Esophagus muscularis mucosa (tissue), 4 donors: Measurements from ENCODE around the gene TMEM131. TPM values are rescaled to one million over a fixed set of nuclear protein-coding genes. Genes with fewer than 3 reads are reported as not detected.

Experiments used
- DNase-seq: peaks from one replicate; pipeline ENCODE4 v3.0.0-alpha.2; 2017; ENCODE audit errors: extremely low spot score
- H3K27ac ChIP-seq, 4 donors: fragments of 200-600 bp; sonication (generic); replicated peaks in 1 of 4; 1 replicate in 3 of 4; 2 replicates in 1 of 4; pipeline ENCODE4 v1.5.1; 2016 to 2019; ENCODE audit warnings: mild to moderate bottlenecking in 1 of 4
- H3K27me3 ChIP-seq, 4 donors: fragments of 200-600 bp; sonication (generic); one replicate each; pipeline versions ENCODE4 v1.5.1 to v1.6.0; 2016 to 2019
- H3K36me3 ChIP-seq, 4 donors: fragments of 200-600 bp; sonication (generic); one replicate each; pipeline ENCODE4 v1.5.1; 2016 to 2019
- H3K4me1 ChIP-seq, 4 donors: fragments of 200-600 bp; sonication (generic); one replicate each; pipeline ENCODE4 v1.5.1; 2016 to 2019
- H3K4me3 ChIP-seq, 4 donors: fragments of 200-600 bp; sonication (generic); 1 replicate in 2 of 4; 2 replicates in 2 of 4; pipeline ENCODE4 v1.5.1; 2016 to 2019; ENCODE audit warnings: mild to moderate bottlenecking in 4 of 4, moderate library complexity in 1 of 4
- H3K9me3 ChIP-seq, 4 donors: fragments of 200-600 bp; sonication (generic); 1 replicate in 3 of 4; 2 replicates in 1 of 4; pipeline ENCODE4 v1.5.1; 2016 to 2019
- CTCF ChIP-seq, 3 experiments: fragments of 200-600 bp in 2 of 3; fragments of 450-650 bp in 1 of 3; sonication (generic) in 2 of 3; IDR thresholded peaks; one replicate each; pipeline ENCODE4 v1.5.1; 2017 to 2019; ENCODE audit warnings: antibody characterized with exemption in 3 of 3, mild to moderate bottlenecking in 2 of 3, moderate library complexity in 1 of 3
- EP300 ChIP-seq: sonication (generic); formaldehyde crosslinking; IDR thresholded peaks from one replicate; pipeline ENCODE4 v1.6.1; 2017; ENCODE audit warnings: antibody characterized with exemption
- POLR2A ChIP-seq: fragments of 450-650 bp; IDR thresholded peaks from one replicate; pipeline ENCODE4 v1.6.1; 2017; ENCODE audit warnings: antibody characterized with exemption, moderate library complexity, mild to moderate bottlenecking, low read depth
- POLR2AphosphoS5 ChIP-seq, 2 donors: sonication (generic); formaldehyde crosslinking; IDR thresholded peaks; one replicate each; pipeline ENCODE4 v1.6.1; 2017; ENCODE audit warnings: antibody characterized with exemption in 2 of 2
- WGBS: methylation state at CpG from one replicate; pipeline ENCODE4 v1.1.5; 2018; 5-methylcytosine and 5-hydroxymethylcytosine counted together
- intact Hi-C: fragments of 100-400 bp; cut with DNase I; formaldehyde crosslinking; loops from one replicate; pipeline ENCODE4 v1.15.1; 2023
- total RNA-seq, 4 donors: library from RNA; depleted of rRNA; stranded (reverse); fragments of >200 nt; gene quantifications; one replicate each; pipeline versions ENCODE4 v1.1.0 to v1.2.1, GENCODE V29; 2016

The TMEM131 gene
- total RNA-seq, 4 donors from 2014 or later = 23.9 to 34.1 (median 26.5) TPM

DNA sequence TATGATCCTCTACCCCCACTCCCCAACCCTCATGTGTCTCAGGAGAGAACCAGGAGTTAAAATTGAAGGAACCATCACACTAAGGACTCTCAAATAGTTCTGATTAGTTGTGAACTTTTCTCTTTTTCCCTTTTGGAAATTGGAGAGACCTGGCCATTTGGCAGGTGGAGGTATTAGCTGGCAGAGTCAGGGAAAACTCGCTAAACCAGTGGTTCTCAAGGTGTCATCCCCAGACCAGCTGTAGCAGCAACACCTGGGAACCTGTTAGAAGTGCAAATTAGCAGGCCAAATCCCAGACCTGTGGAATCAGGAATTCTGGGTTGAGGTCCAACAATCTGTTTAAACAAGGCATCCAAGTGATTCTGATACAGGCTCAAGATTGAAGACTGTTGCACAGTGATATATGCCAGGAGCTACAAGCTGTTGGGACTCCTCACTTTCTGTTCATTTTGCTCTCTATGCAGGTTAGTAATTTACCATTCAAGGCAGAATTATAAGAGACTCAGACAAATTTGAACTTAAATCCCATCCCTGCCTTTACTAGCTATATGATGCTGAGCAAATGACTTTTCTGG, 2.8 kb upstream of the TMEM131 start:
- H3K27ac ChIP-seq = no peak overlapping the region
- no peaks in the 10 kb centered on the region for H3K27me3 ChIP-seq
- peaks cover 6 to 30% (median 19%) of the 10 kb centered on the region in 4 donors for H3K4me1 ChIP-seq
- no peak for DNase-seq
- TF ChIP-seq CTCF (IDR thresholded peaks at IDR 0.05) (no peak), POLR2A (no peak), EP300 (no peak), POLR2AphosphoS5 (IDR thresholded peaks at IDR 0.05) (no peak)
- no peak overlapping the region for H3K4me3 ChIP-seq
- intact Hi-C loops = no loop called here
- no peaks in the 10 kb centered on the region for H3K9me3 ChIP-seq
- WGBS = 100% methylated on average over 1 of the region's 1 CpG
- H3K36me3 ChIP-seq = no peaks in the 10 kb centered on the region

DNA sequence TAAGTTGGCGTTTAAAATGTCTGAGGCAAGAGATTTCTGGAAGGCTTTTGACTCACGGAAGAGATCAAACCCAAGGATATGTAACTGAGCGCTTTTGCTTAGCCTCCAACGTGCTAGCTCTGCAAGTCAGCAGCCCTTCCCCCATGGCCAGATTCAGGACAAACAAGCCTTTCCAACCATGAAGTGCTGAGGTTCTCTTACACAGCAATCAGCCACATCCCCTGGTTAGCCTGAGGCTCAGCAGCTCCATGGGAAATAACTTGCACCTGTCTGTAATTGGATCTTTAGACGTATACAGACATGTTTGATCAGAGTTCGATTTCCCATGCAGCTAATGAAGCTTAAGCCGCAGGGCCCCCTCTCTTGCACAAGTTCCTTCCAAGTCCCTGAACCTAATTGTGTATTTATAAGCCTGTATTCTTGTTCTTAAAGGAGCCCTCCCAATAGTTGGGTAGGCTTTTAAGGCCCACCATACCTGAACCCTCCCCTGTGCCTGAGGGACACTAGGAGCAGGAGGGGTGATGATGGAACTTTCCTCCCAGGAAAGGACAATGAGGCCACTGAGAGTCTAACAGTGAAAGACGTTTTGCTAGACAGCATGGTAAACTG, 2.1 kb upstream of the TMEM131 start:
- no peak for DNase-seq
- Histone ChIP-seq H3K27ac (no peak overlapping the region), H3K9me3 (no peaks in the 10 kb centered on the region), H3K4me1 (peaks cover 9 to 30% (median 25%) of the 10 kb centered on the region in 4 donors), H3K36me3 (no peaks in the 10 kb centered on the region), H3K4me3 (no peak overlapping the region), H3K27me3 (no peaks in the 10 kb centered on the region)
- intact Hi-C loops = no loop called here
- TF ChIP-seq EP300 (no peak), POLR2AphosphoS5 (IDR thresholded peaks at IDR 0.05) (no peak), CTCF (IDR thresholded peaks at IDR 0.05) (no peak), POLR2A (no peak)
- 85% methylated on average over 8 of the region's 8 CpGs for WGBS

- Histone ChIP-seq H3K4me1 (peaks cover 17 to 38% (median 36%) of the 10 kb centered on the region in 4 donors), H3K9me3 (no peaks in the 10 kb centered on the region), H3K27me3 (no peaks in the 10 kb centered on the region), H3K27ac (peak overlapping the region; percentile 94 to 97 (median 97)), H3K4me3 (peak overlapping the region; percentile 75 to 95 (median 92)), H3K36me3 (no peaks in the 10 kb centered on the region)
- WGBS = 93% methylated on average over 19 of the region's 19 CpGs
- no peak for TF ChIP-seq POLR2A
- TF ChIP-seq EP300 = no peak
- TF ChIP-seq POLR2AphosphoS5 (IDR thresholded peaks at IDR 0.05) = no peak
- no peak for TF ChIP-seq CTCF (IDR thresholded peaks at IDR 0.05)
- DNase-seq = no peak
- intact Hi-C loops = no loop called here
These were observed 931 bp upstream of the TMEM131 start for GRCh38 chr2:97996679-97997078.

GRCh38 chr2:97995026-97995733, 568 bp downstream of the TMEM131 start:
- no peaks in the 10 kb centered on the region for H3K36me3 ChIP-seq
- H3K9me3 ChIP-seq = no peaks in the 10 kb centered on the region
- intact Hi-C loops = no loop called here
- peak in 1 of 2 donors; percentile 54 for TF ChIP-seq POLR2AphosphoS5 (IDR thresholded peaks at IDR 0.05)
- TF ChIP-seq POLR2A = no peak
- WGBS = 0% methylated on average over 17 of the region's 81 CpGs
- H3K4me1 ChIP-seq = peaks cover 23 to 51% (median 48%) of the 10 kb centered on the region in 4 donors
- H3K4me3 ChIP-seq = peak overlapping the region; percentile 75 to 95 (median 92)
- H3K27me3 ChIP-seq = no peaks in the 10 kb centered on the region
- no peak for DNase-seq
- peak overlapping the region; percentile 94 to 97 (median 97) for H3K27ac ChIP-seq

DNA sequence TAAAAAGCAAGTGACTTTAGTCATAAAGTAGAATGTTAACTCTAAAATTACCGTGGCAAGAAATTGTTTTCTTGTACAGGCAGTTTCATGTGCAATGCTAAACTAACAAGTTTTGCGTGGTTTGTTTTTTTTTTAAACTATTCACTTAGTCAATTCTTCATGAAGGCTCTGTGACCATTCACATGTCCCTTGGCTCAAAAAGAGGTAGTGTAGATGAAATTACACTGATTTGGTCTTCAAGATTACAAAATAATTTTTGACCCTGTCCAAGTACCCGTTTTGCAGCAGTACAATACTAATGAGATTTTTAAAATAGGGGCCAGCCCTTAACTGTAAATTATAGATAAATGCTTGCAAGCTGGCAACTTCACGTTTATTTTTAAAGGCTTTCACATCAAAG, 1.3 kb downstream of the TMEM131 start:
- peaks cover 23 to 51% (median 48%) of the 10 kb centered on the region in 4 donors for H3K4me1 ChIP-seq
- intact Hi-C loops = no loop called here
- H3K27ac ChIP-seq = peak overlapping the region; percentile 94 to 97 (median 97)
- H3K4me3 ChIP-seq = peak overlapping the region; percentile 75 to 95 (median 92)
- H3K9me3 ChIP-seq = no peaks in the 10 kb centered on the region
- TF ChIP-seq POLR2A = no peak
- TF ChIP-seq EP300 = no peak
- TF ChIP-seq POLR2AphosphoS5 (IDR thresholded peaks at IDR 0.05) = no peak
- no peak for TF ChIP-seq CTCF (IDR thresholded peaks at IDR 0.05)
- H3K36me3 ChIP-seq = no peaks in the 10 kb centered on the region
- H3K27me3 ChIP-seq = no peaks in the 10 kb centered on the region
- no peak for DNase-seq
- WGBS = 4% methylated on average over 4 of the region's 4 CpGs
